ENCODE data around the gene PEX11G. TPM values are rescaled to one million over a fixed set of nuclear protein-coding genes. Genes with fewer than 3 reads are reported as not detected.

PEX11G gene
- total and polyA plus RNA-seq, 9 of the 15 experiments (the other 6 are each of a cell fraction or from before 2014, with no cell fraction given): 0.07 to 3.2 (median 0.70) TPM; not detected in 1

DNA sequence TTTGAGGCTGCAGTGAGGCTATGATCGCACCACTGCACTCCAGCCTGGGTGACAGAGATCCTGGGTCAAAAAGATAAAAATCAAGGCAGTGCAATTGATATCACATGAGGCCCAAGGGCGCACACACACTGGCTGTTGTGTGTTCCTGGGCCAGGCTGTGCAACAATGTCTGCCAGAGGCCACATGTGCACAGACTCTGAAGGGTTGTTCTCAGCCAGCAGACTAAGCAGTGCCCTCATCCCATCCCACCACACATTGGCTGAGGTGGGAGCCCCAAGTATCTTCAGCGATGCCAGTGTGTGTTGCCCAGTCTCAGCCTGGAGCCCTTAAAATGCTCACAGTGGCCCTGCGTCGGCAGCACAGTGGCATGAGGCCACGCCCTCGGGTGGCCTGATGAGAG is 12.6 kb downstream of the PEX11G start (continued):
- TF ChIP-seq TCF7 (IDR thresholded peaks at IDR 0.05; ENCODE audit: borderline replicate concordance) (no peak), ATF7 (IDR thresholded peaks at IDR 0.05) (no peak), HDAC3 (IDR thresholded peaks at IDR 0.05; ENCODE audit: borderline replicate concordance, partially characterized antibody) (no peak), ZNF224 (CRISPR knock-in tag; IDR thresholded peaks at IDR 0.05) (no peak), RBM17 (IDR thresholded peaks at IDR 0.05; ENCODE audit: borderline replicate concordance, low read depth, low read length) (no peak)

DNA sequence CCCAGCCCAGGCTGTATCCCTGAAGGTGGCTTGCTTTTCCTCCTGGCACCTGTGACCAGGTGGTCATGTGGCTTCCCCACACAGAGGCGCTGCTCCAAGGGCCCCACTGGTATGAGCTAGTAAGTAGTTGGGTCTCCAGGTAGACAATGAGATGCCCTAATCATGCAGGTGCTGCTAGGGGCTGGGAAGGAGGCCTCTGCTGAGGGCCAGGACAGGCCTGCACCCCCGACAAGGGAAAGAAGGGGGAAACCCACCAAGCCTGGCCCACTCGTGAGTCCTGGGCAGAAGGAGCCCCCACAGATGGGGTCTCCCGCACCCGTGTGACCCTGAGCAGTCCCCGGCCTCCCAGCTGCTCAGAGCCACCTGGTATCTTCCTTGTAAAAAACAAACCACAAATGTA is 13.2 kb downstream of the PEX11G start:
- WGBS (ENCODE audit: insufficient coverage, low coverage, missing lambda C conversion rate): 71% methylated on average over 5 of the region's 6 CpGs
- ChIA-PET CTCF (ENCODE audit: low intra/inter-chr PET ratio) (no interaction called here), POLR2A (no interaction called here)
- FAIRE-seq (no peak), DNase-seq (ENCODE audit: extremely low read depth in 1 of 4, low spot score in 3 of 4) (no peak), ATAC-seq (no peak)
- no peak overlapping the region for H3K9ac ChIP-seq (ENCODE audit: insufficient read depth in 1 of 2, low read depth in 2 of 2, low read length in 2 of 2)
- no peak overlapping the region for H3K27ac ChIP-seq (ENCODE audit: extremely low read depth, low read depth, low read length)
- peaks cover 3% of the 10 kb centered on the region for H3K9me1 ChIP-seq (ENCODE audit: control insufficient read depth, insufficient read depth, low read length)
- no peaks in the 10 kb centered on the region for H3K9me3 ChIP-seq (replicated peaks; ENCODE audit: control insufficient read depth, insufficient read depth, low read depth, low read length)
- no peaks in the 10 kb centered on the region for H4K20me1 ChIP-seq (replicated peaks; ENCODE audit: control insufficient read depth, insufficient read depth, low read length)
- peaks cover 6 to 36% of the 10 kb centered on the region in 2 experiments for H3K4me1 ChIP-seq (replicated peaks in 1 of 2; ENCODE audit: control insufficient read depth in 2 of 2, insufficient read depth in 2 of 2, low read length in 2 of 2)
- intact Hi-C loops (cut with micrococcal nuclease) (no loop called here), in situ Hi-C loops (cut with MboI) (no loop called here)
- H2AFZ ChIP-seq (ENCODE audit: low read depth, low read length): no peak overlapping the region
- H3K4me2 ChIP-seq (ENCODE audit: insufficient read depth, low read length): no peak overlapping the region
- BruUV-seq (replicated peaks): no TSS peak
- no peak overlapping the region for H3K4me3 ChIP-seq
- H3K36me3 ChIP-seq (ENCODE audit: control insufficient read depth, insufficient read depth, low read length): no peaks in the 10 kb centered on the region
- H3K27me3 ChIP-seq (ENCODE audit: control insufficient read depth in 2 of 2, insufficient read depth in 2 of 2, low read length in 2 of 2): no peaks in the 10 kb centered on the region
- no peaks in the 10 kb centered on the region for H3K79me2 ChIP-seq (ENCODE audit: control insufficient read depth, insufficient read depth, low read length)
- no peak for TF ChIP-seq MCM5 (IDR thresholded peaks at IDR 0.05; ENCODE audit: low read depth)
- TF ChIP-seq ZNF239 (CRISPR knock-in tag; IDR thresholded peaks at IDR 0.05): no peak
- no peak for TF ChIP-seq ZBTB17 (CRISPR knock-in tag; IDR thresholded peaks at IDR 0.05)
- no peak for TF ChIP-seq DPF2 (IDR thresholded peaks at IDR 0.05)
- TF ChIP-seq FOXJ3 (CRISPR knock-in tag; IDR thresholded peaks at IDR 0.05): no peak
- no peak for TF ChIP-seq BMI1 (IDR thresholded peaks at IDR 0.05; ENCODE audit: low read length)
- TF ChIP-seq, protein P1, sequence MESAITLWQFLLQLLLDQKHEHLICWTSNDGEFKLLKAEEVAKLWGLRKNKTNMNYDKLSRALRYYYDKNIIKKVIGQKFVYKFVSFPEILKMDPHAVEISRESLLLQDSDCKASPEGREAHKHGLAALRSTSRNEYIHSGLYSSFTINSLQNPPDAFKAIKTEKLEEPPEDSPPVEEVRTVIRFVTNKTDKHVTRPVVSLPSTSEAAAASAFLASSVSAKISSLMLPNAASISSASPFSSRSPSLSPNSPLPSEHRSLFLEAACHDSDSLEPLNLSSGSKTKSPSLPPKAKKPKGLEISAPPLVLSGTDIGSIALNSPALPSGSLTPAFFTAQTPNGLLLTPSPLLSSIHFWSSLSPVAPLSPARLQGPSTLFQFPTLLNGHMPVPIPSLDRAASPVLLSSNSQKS (CRISPR knock-in tag; IDR thresholded peaks at IDR 0.05): no peak
- no peak for TF ChIP-seq ZNF143 (CRISPR knock-in tag; IDR thresholded peaks at IDR 0.05)
- TF ChIP-seq ZBED1 (IDR thresholded peaks at IDR 0.05): no peak
- TF ChIP-seq CHCHD3 (CRISPR knock-in tag; IDR thresholded peaks at IDR 0.05): no peak
- no peak for TF ChIP-seq SMAD1 (IDR thresholded peaks at IDR 0.05; ENCODE audit: low read depth, low read length, partially characterized antibody)
- no peak for TF ChIP-seq ZFP30 (CRISPR knock-in tag; IDR thresholded peaks at IDR 0.05; ENCODE audit: borderline replicate concordance)
- TF ChIP-seq ZNF197 (CRISPR knock-in tag; IDR thresholded peaks at IDR 0.05; ENCODE audit: low read depth): no peak
- no peak for TF ChIP-seq ZNF3 (CRISPR knock-in tag; IDR thresholded peaks at IDR 0.05)
- TF ChIP-seq, protein P2, sequence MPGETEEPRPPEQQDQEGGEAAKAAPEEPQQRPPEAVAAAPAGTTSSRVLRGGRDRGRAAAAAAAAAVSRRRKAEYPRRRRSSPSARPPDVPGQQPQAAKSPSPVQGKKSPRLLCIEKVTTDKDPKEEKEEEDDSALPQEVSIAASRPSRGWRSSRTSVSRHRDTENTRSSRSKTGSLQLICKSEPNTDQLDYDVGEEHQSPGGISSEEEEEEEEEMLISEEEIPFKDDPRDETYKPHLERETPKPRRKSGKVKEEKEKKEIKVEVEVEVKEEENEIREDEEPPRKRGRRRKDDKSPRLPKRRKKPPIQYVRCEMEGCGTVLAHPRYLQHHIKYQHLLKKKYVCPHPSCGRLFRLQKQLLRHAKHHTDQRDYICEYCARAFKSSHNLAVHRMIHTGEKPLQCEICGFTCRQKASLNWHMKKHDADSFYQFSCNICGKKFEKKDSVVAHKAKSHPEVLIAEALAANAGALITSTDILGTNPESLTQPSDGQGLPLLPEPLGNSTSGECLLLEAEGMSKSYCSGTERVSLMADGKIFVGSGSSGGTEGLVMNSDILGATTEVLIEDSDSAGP (CRISPR knock-in tag; IDR thresholded peaks at IDR 0.05): no peak

Data from K562 (cell line).